SK-N-SH (cell line): ENCODE data around the gene PKDCC.

ENCODE experiments used
- CTCF ChIP-seq: fragments of 200-600 bp; sonication (generic); IDR thresholded peaks from 2 replicates; pipeline ENCODE4 v1.6.1; 2017; ENCODE audit warnings: antibody characterized with exemption, mild to moderate bottlenecking, moderate library complexity
- EP300 ChIP-seq, 2 experiments: IDR thresholded peaks; 2 replicates each; pipeline versions ENCODE4 v1.4.0 to v1.6.1; 2012; ENCODE audit warnings: borderline replicate concordance in 1 of 2, low read depth in 1 of 2, low read length in 1 of 2
- EZH2phosphoT487 ChIP-seq: fragments of 200-600 bp; sonication (generic); IDR thresholded peaks from 2 replicates; pipeline ENCODE4 v1.6.1; 2017; ENCODE audit warnings: low read depth, mixed run types, mild to moderate bottlenecking, antibody characterized with exemption, moderate library complexity, borderline replicate concordance
- FOXJ3 ChIP-seq: sonication (generic); formaldehyde crosslinking; IDR thresholded peaks from 2 replicates; pipeline ENCODE4 v1.5.1; 2020; ENCODE audit warnings: mild to moderate bottlenecking, missing genetic modification reagents
- FOXM1 ChIP-seq: IDR thresholded peaks from 2 replicates; pipeline ENCODE4 v1.4.0; 2012; ENCODE audit warnings: low read depth, mild to moderate bottlenecking
- MAX ChIP-seq: IDR thresholded peaks from 2 replicates; pipeline ENCODE4 v1.4.0; 2012; ENCODE audit warnings: low read depth
- MEF2A ChIP-seq: IDR thresholded peaks from 2 replicates; pipeline ENCODE4 v1.4.0; 2012; ENCODE audit warnings: low read depth, borderline replicate concordance
- MXI1 ChIP-seq: IDR thresholded peaks from 2 replicates; pipeline ENCODE4 v1.6.1; 2012; ENCODE audit warnings: mild to moderate bottlenecking, low read depth, low read length, improper control_type of control experiment
- POLR2AphosphoS5 ChIP-seq: IDR thresholded peaks from 2 replicates; pipeline ENCODE4 v1.6.1; 2012; ENCODE audit warnings: low read depth, low read length
- SIN3A ChIP-seq: IDR thresholded peaks from 2 replicates; pipeline ENCODE4 v1.6.1; 2012; ENCODE audit warnings: low read depth, mild to moderate bottlenecking, low read length, moderate library complexity, borderline replicate concordance
- SMC3 ChIP-seq: IDR thresholded peaks from 2 replicates; pipeline ENCODE4 v1.6.1; 2012; ENCODE audit warnings: low read depth, low read length, improper control_type of control experiment
- TCF12 ChIP-seq: IDR thresholded peaks from 2 replicates; pipeline ENCODE4 v1.4.0; 2012
- YY1 ChIP-seq: IDR thresholded peaks from 2 replicates; pipeline ENCODE4 v1.4.0; 2012; ENCODE audit warnings: low read depth, mild to moderate bottlenecking

GRCh38 chr2:42032224-42032620 lies 15.6 kb upstream of the PKDCC start:
- TF ChIP-seq EP300 (IDR thresholded peaks at IDR 0.05; ENCODE audit: borderline replicate concordance in 1 of 2, low read depth in 1 of 2, low read length in 1 of 2), result no peak
- TF ChIP-seq MEF2A, result no peak
- TF ChIP-seq MXI1, result no peak
- TF ChIP-seq FOXM1, result no peak
- no peak for TF ChIP-seq CTCF
- no peak for TF ChIP-seq YY1
- TF ChIP-seq POLR2AphosphoS5, result no peak
- no peak for TF ChIP-seq SIN3A
- no peak for TF ChIP-seq MAX
- no peak for TF ChIP-seq FOXJ3 (CRISPR knock-in tag)
- TF ChIP-seq EZH2phosphoT487, result no peak
- no peak for TF ChIP-seq SMC3
- TF ChIP-seq TCF12, result no peak
